Inflammatory macrophage (primary cell): Measurements from ENCODE around the gene CHI3L2.
A peak's percentile ranks its signal among the peaks of the same experiment; 100 is the strongest.

Source experiments
- DNase-seq, 2 donors: peaks; one replicate each; pipeline ENCODE4 v3.0.0-alpha.2; 2020 to 2022

Gene CHI3L2

DNA sequence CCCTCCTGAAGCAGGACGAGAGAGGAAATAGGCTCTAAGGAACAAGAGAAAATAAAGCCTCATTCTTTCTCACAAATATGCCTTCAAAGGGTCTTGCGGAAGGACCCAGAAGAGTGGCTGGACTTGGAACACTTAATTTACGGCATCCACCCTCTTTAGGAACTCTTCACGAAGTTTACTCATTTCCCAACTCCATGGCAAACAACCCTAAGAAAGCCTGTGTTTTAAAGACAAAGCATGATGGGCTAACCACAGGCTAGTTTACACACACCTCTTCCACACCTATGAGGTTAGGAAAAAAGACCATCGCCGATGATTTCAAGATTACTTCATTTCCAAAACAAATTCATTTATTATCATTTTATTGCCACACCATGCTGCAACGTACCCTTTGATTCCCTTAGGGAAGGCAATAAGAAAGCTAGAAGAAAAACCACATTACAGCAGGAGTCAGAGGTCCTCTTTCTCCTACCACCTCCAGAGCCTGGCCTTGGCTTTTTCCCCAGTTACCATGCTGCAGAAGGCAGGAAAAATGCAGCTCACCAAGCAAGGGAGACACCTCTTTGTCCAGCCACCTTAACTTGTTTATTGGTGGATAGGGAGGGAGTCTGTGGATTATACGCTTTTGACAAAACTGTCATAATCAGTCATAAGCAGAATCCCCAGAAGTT is 29.6 kb downstream of the CHI3L2 start:
- no peak for DNase-seq

DNA sequence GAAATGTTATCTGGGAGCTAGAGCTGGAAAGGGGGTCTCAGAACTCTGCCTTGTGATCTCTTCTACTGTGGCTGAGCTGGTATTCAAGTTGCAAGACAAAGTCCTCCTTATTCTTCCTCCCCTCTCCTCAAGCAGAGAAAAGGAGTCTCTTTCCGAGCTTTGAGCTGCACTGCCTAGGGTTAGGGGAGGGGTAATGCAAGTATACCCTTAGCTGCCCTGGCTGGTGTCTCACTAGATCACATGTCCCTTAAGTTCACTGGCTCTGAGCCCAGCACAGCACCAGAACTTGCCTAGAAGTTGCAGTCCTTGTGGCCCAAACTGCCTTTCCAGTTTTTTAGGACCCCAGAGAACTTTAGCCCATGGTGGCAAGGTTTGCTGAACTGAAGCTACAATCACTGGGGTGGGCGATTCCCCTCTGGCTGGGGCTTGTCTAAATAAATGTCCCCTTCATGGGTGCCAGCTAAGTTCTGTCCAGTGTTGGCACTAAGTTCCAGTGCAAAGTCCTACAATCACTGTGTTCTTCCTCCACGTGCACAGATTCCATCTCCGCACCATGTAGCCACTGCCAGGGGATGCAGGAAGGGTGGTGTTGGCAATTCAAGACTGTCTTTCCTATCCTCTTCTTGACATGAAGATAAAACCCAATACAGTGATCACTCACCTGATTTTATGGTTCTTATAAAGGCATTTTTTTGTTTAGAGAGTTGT is 40.4 kb downstream of the CHI3L2 start:
- DNase-seq = no peak

GRCh38 chr1:111269825-111270406 is 42.4 kb downstream of the CHI3L2 start:
- no peak for DNase-seq

GRCh38 chr1:111270771-111271463 is 43.4 kb downstream of the CHI3L2 start:
- no peak for DNase-seq

DNA sequence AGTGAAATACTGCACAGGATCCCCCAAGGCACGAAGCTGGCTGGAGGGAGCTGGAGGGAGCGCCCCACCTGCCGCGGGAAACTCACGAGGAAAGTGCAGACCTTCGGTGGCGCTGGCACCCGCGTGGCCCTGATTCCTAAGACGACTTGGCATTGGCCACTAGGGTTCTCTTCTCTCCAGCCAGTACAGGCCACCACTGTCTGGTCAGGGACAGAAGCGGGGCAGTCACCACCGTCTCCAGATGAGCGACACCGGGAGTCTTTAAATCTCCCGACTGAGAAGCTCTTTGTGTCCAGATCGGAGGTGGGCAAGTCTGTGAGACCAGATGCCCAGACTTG is 43.9 kb downstream of the CHI3L2 start:
- DNase-seq = no peak

- no peak for DNase-seq
Observed at GRCh38 chr1:111272081-111272480, 44.6 kb downstream of the CHI3L2 start.

DNA sequence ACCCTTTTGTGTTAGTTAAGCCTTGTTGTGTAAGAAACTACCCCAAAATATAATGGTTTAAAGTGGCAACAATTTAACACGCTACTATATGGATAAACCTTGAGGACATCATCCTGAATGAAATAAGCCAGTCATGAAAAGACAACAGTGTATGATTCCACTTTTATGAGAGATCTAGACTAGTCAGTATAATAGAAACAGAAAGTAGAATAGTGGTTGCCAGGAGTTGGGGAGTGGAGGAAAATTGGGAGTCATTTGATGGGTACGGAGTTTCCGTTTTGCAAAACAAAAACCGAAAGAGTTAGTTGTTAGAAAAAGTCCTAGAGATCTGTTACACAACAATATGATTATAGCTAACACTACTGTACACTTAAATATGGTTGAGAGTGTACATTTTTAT is 47.1 kb downstream of the CHI3L2 start:
- no peak for DNase-seq

DNA sequence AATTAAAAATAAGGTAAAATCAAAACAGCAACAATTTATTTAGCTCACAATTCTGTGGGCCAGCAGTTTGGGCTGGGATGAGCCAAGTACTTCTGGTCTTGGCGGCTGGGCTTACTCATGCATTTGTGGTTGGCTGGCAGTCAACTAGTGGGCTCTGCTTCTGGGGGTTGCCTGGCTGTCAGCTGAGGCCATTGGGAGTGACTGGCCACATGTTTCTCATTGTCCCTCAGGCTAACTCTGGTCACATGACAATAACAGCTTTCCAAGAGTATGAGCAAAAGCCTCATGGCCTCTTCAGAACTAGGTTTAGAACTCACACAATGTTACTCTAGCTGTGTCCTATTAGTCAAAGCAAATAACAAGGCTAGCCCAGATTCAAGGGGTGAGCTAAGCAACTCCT is 47.6 kb downstream of the CHI3L2 start:
- peak; percentile 6 to 28 for DNase-seq

DNA sequence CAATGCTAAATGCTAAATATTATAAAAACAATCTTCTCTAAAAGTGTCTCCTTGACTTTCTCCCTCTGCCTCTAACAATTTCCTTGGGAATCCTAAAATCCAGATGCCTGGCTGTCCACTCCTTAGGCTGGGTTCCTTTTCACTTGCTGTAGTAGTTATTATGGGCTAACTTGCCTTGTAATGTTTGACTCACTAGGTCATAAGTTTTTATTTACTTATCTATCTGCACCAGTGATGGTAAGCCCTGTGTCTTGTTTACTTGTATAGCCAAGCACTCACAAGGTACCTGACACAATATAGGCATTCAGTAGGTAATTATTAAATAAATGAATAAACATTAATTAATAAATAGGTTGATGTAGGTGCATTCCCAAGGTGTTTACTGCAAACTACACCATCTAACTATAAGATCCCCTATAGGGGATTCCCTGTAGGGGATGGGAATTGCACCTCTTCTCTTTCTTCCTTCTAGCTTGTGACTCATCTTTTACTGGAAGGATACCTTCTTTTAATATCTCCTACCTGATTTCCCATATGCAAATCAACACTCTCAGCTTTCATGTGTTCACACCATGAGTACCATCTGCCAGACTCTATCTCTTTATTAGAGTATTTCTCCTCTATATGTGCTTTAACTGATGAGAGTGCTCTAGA is 48.4 kb downstream of the CHI3L2 start:
- DNase-seq = no peak

DNA sequence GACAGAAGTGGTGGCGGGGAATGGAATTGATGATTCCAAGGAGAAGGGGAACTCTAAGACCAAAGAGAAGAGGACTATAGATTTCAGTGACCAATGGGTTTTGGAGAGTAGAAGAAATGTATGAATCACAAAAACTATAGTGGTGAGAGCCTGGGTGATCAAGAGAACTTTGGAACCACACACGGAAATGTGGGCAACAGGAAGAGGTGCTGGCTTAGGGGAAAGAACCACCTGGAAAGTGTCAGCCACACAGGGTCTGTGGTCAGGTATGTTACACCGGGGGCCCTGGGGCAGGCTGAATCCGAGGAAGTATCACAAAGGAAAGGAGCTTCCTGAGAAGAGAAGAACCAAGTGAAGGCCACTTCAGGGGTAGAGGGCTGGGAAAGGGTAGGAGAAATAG is 51.6 kb downstream of the CHI3L2 start:
- DNase-seq = no peak

DNA sequence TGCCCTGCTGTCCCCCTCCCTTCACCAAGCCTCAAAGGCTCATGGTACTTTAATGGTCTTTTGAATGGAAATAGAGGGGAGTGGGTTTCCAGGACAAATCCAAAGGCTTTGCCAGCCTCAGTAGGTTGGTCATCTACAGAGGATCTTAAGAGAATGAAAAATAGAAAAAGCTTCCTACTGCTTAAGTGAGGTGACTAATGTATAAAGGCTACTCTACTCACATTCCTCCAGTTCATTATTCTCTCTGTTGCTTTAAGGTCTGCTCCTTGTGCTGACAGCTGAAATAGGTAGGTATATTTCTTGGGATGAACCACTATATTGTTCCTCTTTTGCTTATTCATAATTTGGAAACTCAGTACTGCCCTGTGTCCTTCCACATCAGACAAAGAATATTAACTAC is 52.8 kb downstream of the CHI3L2 start:
- DNase-seq = no peak

GRCh38 chr1:111281411-111281810 is 53.9 kb downstream of the CHI3L2 start:
- DNase-seq = peak; percentile 48 to 69

GRCh38 chr1:111283838-111284237 is 56.3 kb downstream of the CHI3L2 start:
- DNase-seq = no peak

- DNase-seq = no peak
Observed at GRCh38 chr1:111285879-111286278, 58.4 kb downstream of the CHI3L2 start.

DNA sequence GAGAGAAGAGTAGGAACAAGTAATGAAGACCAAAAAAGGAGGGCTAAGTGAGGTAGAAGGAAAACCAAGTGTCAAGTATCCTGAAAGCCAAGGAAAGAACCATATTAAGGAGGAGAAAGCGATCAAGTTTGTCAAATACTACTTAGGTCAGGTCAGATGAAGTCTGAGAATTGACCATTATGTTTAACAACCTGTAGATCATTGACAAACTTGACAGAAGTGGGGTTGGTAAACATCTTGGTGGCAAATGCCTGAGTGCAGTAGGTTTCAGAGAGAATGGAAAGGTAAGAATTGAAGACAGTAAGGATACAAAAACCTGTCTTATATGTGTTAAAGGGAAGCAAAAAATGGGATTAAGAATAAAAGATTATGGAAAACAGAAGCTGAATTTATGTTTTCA is 59.4 kb downstream of the CHI3L2 start:
- no peak for DNase-seq

- DNase-seq = no peak
Observed at GRCh38 chr1:111289371-111289770, 61.9 kb downstream of the CHI3L2 start.

- DNase-seq = no peak
Observed at GRCh38 chr1:111290104-111290503, 62.6 kb downstream of the CHI3L2 start.

DNA sequence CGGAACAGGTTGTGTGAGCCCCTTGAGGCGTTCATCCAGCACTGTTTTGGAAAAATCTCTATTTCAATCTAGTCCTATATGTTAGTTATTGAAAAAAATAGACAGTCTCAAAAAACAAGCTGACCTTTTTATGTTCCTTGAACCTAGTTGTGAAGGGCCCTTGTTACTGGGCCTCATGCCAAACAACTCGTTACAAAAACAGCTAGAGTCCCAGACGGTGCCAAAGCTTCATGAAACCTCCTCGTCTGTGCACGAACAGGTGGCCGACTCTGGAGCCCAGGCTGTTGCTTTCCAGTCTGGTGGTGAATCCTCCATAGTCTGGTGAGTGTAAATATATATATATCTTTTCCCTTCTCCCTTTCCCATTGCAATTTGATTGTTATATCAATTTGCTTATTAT is 63.1 kb downstream of the CHI3L2 start, which contains the start of gene CHIA:
Gene CHIA (plus strand): TSS at position 222 of the 400 bp plus-strand sequence. CDS start 19,617 bp downstream, outside the sequence.
- no peak for DNase-seq
